Endometrium (tissue), 2 donors: ENCODE measurements around the gene CCDC33.

Experiments used
- FAIRE-seq: peaks from 2 replicates; lab custom pipeline; 2012; peaks lifted over from hg19 to GRCh38; lab: Jason Lieb, UNC
- donor health status: control.
- donor health status: control.

Gene CCDC33

DNA sequence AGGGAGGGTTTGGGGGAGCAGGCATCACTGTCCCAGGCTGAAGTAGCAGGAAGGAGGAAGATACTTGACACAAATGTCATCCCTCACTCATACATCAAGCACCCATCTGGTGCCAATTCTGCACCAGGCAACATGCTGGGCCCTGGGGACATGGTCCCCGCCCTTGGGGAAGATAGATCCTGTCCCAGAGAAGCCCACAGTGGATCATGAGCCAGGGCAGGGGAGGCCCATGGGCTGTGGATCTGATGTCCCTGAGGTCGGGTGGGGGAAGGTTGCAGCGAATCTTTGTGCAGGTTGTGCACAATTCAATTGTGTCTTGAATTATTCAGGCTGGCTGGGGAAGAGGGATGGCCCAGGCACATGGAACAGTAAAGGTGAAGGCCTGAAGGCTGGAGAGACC is 6.4 kb upstream of the CCDC33 start:
- FAIRE-seq, result no peak

DNA sequence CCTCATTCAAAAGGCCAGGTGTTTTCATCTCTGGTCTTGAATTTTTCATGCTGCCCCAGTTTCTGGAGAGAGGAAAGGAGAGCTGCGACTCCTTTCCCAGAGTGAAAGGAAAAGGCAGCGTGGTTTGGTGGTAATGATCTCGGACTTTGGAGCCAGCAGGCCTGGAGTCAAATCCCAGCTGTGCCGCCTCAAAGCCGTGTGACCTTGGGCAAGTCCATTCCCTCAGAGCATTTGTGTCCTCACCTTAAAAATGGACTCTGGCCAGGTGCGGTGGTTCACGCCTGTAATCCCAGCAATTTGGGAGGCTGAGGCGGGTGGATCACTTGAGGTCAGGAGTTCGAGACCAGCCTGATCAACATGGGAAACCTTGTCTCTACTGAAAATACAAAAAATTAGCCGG is 4.7 kb upstream of the CCDC33 start:
- FAIRE-seq, result no peak

- FAIRE-seq, result no peak
Observed at GRCh38 chr15:74233373-74233772, 2.8 kb upstream of the CCDC33 start.

DNA sequence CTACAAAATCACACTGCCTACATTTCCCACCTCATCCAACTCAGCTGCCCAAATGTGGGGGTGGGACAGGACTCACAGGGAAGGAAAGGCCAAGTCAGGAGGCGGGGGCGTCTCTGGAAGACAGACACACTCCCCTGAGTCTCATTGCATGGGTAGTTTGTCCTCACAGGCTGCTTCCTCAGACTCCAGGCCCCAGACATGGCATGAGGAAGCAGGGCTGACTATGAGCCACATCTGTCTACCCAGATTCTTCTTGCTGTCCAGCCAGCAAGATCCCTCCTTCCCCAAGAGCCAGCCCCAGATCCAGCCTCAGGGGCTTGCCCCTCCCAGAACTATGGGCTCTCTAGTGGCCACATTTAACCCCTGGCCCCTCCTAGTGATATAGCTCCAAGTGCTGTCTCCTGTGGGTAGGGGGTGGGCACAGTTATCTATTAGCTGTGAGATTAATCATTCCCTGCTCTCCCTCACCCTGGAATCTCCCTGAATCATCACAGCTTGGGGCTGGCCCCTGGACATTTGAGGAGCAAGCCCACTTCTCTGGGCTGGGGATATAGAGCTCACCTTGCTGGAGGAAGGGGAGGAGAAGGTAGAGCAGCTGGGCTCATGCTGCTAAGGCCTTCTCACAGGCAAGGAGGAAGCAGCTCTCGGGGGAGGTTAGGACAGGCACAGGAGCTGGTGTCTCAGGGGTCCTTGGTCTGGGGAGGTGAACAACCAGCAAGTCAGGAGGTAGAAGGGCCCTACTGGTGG is 2.1 kb upstream of the CCDC33 start:
- no peak for FAIRE-seq

GRCh38 chr15:74234598-74234875 is 1.6 kb upstream of the CCDC33 start:
- no peak for FAIRE-seq

GRCh38 chr15:74239051-74239705 is 3.1 kb downstream of the CCDC33 start:
- no peak for FAIRE-seq

DNA sequence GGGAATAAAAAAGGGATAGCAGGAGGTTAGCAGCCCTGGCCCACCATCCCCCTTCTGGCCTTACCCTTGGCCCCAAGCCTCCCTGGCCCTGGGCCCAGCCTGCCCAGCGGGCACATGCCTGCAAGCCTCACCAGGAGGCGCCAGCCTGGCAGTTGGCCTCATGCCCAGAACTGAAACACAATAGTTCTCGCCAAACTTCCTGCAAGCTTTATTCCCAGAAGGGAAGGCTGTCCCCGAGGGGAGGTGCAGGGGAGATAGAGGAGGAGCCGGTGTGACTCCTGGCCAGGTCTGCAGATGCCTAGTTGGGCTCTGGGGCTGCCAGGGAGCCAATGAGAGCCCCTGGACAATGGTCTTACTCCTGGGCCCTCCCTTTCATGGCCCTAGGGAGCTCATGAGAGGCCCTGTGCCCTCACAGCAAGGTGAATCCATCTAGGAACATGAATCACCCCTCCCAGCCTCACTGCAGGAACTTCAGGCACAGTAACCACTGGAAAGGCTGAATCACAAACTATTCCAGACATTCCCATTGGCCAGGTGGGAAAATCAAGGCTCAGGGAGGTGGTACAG is 4.0 kb downstream of the CCDC33 start:
- FAIRE-seq, result no peak

- no peak for FAIRE-seq
Observed at GRCh38 chr15:74240897-74241614, 4.9 kb downstream of the CCDC33 start.

- no peak for FAIRE-seq
Observed at GRCh38 chr15:74242441-74243185, 6.5 kb downstream of the CCDC33 start.

DNA sequence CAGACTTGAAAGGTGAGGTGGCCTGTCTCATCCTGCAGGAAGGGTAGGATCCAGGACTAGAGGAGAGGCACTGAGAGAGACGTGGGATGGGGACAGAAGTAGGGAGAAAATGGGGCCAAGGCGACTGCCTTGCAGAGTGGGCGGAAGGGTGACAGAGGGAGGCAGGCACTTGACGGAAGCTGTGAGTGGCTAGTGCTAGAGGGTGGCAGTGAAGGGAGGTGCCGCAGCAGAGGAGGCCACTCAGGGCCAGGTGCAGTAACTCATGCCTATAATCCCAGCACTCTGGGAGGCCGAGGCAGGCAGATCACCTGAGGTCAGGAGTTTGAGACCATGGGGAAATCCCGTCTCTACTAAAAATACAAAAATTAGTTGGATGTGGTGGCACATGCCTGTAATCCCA is 7.3 kb downstream of the CCDC33 start:
- FAIRE-seq, result no peak

GRCh38 chr15:74244822-74245341 is 8.8 kb downstream of the CCDC33 start:
- no peak for FAIRE-seq

- no peak for FAIRE-seq
Observed at GRCh38 chr15:74245342-74245931, 9.3 kb downstream of the CCDC33 start.

DNA sequence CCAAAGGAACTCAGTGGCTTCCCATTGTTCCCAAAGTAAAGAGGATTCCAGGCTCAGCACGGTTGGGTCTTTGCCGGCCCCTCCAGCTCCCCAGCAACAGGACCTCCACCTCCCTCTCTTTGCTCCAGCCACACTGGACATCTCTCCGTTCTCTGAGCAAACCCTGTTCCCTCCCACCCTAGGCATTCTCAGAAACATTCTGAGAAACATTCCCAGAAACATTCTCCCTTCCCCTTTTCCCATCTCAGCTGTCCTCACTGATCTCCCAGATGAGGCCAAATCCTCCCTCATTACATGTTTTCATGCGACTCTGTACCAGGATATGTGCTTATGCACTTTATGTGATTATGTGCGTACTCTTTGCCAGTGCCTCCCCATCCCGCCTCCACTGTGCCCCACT is 14.1 kb downstream of the CCDC33 start:
- no peak for FAIRE-seq

GRCh38 chr15:74251131-74251811 is 15.1 kb downstream of the CCDC33 start:
- no peak for FAIRE-seq

GRCh38 chr15:74252291-74252690 is 16.2 kb downstream of the CCDC33 start:
- no peak for FAIRE-seq

DNA sequence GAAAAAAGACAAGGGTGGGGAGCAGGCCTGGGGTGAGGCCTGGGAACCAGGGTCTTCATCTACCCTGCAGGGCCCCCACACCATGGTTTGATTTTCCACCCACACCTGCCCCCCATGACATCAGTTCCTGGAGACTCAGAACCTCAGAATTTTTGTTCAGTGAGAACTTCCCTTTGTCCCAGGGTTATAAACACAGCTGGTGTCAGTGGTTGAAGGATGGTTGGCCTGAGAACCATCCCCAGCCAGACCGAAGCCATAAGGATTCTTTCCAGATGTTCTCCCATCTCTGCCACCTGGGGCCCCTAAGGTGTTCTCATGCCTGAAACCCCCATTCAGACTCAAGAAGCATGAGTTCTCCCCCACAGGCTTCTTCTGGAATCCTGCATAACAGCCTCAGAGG is 16.6 kb downstream of the CCDC33 start:
- no peak for FAIRE-seq

DNA sequence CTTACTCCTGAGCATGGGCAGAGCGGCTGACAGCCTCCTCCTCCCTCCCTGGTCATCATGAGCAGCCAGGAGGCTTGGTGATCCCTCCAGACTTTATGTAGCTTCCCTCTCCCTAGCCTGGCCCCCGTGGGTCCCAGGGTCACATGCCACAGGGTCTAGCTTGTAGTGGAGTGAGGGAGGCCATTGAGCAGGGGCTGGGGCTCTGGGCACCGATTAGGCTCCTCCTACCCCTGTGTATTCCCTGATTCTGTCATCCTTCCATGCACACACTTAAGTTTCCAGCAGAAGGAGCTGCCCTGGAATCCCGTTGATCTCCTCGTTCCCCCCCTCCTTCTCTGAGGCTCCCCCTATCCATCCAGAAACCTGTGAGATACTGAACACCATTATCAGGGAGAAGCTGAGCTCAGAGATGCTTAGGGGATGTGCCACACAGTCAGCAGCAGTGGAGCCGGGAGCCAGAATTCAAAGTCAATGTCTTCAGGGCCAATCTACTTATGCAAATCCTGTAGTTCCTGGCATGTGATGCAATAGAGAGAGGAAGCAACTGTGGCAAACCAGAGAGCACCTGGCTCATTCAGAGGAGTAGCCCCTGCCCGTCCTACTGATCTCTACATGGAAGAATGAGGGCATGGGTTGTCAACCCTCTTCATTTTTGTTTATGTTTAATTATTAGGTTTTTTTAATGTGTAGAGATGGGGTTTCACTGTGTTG is 17.2 kb downstream of the CCDC33 start:
- no peak for FAIRE-seq

- no peak for FAIRE-seq
Observed at GRCh38 chr15:74257105-74257504, 21.0 kb downstream of the CCDC33 start.

DNA sequence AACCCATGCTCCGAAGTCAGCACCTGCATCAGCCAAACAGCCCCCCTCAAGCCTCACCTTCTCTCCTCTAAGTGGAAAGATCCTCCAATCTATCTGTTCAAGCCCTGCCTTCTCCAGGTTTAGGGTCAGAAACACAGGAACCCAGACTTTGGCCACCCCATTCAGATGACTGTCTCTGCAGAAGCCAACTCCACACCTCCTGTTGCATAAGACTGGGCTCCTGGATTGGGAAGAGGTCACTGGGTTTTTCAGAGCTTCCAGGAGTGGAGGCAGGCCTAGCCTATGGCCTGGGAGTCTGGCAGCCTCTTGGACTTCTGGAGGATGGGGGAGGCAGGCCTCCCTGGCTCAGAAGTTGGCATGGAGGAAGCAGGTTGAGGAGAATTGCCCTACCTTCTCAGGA is 21.5 kb downstream of the CCDC33 start:
- no peak for FAIRE-seq

GRCh38 chr15:74258456-74259291 is 22.5 kb downstream of the CCDC33 start:
- peak; percentile 67 for FAIRE-seq
